ENCODE data around the gene PGLYRP2. TPM values are rescaled to one million over a fixed set of nuclear protein-coding genes. Genes with fewer than 3 reads are reported as not detected.

Gene PGLYRP2
- total and polyA plus RNA-seq, 9 of the 15 experiments (the other 6 are each of a cell fraction or from before 2014, with no cell fraction given), result not detected

- TF ChIP-seq ZNF217 (CRISPR knock-in tag; IDR thresholded peaks at IDR 0.05) (no peak), MTA3 (IDR thresholded peaks at IDR 0.05; ENCODE audit: borderline replicate concordance) (no peak), TFAP4 (CRISPR knock-in tag; IDR thresholded peaks at IDR 0.05; ENCODE audit: borderline replicate concordance) (peak; percentile 90), DMBX1 (CRISPR knock-in tag; IDR thresholded peaks at IDR 0.05; ENCODE audit: borderline replicate concordance) (no peak), ZBTB1 (CRISPR knock-in tag; IDR thresholded peaks at IDR 0.05; ENCODE audit: borderline replicate concordance, low read depth) (no peak), ZFP1 (CRISPR knock-in tag; IDR thresholded peaks at IDR 0.05) (no peak), PREB (CRISPR knock-in tag; IDR thresholded peaks at IDR 0.05) (no peak), ELF2 (CRISPR knock-in tag; IDR thresholded peaks at IDR 0.05) (no peak), RFX7 (CRISPR knock-in tag; IDR thresholded peaks at IDR 0.05) (no peak), ZNF766 (CRISPR knock-in tag; conservative IDR thresholded peaks at IDR 0.05) (no peak), KLF16 (IDR thresholded peaks at IDR 0.05) (no peak), TEAD1 (CRISPR knock-in tag; IDR thresholded peaks at IDR 0.05) (peak in 1 of 2 experiments; percentile 61; a peak in 1 of 4 replicates), MAZ (CRISPR knock-in tag; conservative IDR thresholded peaks at IDR 0.05 in 1 of 2, IDR thresholded peaks at IDR 0.05 in 1 of 2) (peak in 1 of 2 experiments; percentile 52; a peak in 2 of 4 replicates), FUS (optimal IDR thresholded peaks at IDR 0.05; ENCODE audit: low read depth, low read length) (no peak), RCOR1 (IDR thresholded peaks at IDR 0.05; ENCODE audit: borderline replicate concordance in 1 of 2, low read depth in 2 of 2, low read length in 2 of 2) (peak in 1 of 2 experiments; percentile 50; a peak in 1 of 4 replicates), DNMT1 (IDR thresholded peaks at IDR 0.05) (no peak), ZNF316 (IDR thresholded peaks at IDR 0.05) (no peak), ZNF695 (CRISPR knock-in tag; IDR thresholded peaks at IDR 0.05) (no peak), POLR2H (tag; IDR thresholded peaks at IDR 0.05; ENCODE audit: low read depth) (no peak)
These were observed 26.9 kb downstream of the PGLYRP2 start (continued) for GRCh38 chr19:15452111-15453047.
